ENCODE measurements around the gene TSTD2.
A peak's percentile ranks its signal among the peaks of the same experiment; 100 is the strongest.

The TSTD2 gene

DNA sequence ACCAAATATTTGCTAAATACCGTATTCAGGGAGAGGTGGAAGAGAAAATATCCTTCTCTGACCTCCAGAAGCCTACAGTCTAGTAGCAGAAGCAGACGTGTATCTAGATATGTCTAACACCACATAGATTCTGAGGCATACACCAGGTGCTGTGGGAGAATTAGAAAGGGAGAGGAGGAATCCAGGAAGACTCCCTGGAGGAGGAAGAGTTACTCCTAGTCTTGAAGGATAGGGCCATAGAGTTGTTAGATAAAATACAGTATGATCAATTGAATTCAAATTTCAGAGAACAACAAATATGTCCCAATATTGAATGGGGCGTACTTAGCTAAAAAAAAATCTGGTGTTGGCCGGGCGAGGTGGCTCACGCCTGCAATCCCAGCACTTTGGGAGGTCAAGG, 73.0 kb downstream of the TSTD2 start:
- no peak for DNase-seq

DNA sequence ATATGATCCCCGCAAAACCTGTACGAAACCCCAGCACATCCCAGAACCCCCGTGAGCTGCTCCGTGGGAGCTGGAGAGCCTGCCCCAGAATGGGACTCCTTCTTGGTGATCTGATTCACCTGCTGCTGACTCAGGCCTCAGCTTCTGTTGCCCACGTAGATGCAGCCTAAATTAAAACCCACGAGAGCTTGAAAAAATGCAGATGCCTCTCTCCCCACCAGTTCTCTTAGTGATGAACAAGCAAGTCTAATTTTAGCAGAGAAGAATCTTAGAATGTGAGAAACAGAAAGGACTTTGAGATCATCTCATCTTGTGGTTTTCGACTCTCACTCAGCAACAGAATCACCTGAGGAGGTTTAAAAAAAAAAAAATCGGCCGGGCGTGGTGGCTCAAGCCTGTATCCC, 74.1 kb downstream of the TSTD2 start:
- DNase-seq: no peak

DNA sequence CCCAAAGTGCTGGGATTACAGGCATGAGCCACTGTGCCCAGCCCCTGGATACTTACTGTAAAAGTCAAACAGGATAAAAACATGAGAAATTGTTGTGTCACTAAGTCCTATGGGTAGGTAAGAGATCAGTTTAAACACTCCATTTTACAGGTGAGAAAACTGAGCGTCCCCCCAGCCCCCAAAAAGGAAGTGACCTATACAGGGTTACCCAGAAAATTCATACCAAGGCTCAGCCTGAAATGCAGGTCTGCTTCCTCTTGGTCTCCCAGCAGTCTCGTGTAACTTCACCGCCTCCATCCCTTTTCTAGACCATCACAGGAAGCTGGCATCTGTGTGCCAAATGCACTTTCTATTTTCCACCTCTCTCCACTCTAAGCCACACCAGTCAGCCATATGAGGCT, 74.5 kb downstream of the TSTD2 start:
- no peak for DNase-seq

DNA sequence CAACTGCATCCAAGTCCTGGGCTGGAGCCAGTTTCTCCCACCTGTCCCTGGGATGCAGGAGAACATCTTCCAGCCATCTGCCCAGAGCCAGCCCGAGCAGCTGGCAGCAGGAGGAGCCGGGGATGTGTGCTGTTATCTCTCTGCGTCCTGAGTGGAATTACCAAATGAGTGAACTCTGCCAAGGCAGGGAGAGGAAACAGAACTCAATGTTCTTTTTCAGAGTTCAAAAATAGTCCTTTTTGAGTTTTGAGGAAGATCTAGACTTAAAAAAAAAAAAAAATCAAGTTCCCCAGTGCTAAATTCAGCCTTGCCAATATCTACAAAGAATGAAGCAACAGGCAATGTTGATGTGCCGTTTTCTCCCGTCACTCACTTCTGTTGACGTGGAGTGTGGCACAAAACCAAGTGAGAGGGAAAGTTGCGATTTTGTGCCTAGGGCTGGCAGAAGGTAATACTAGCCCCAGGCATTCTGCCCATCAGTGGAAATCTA, 75.5 kb downstream of the TSTD2 start:
- peak; percentile 67 for DNase-seq

DNA sequence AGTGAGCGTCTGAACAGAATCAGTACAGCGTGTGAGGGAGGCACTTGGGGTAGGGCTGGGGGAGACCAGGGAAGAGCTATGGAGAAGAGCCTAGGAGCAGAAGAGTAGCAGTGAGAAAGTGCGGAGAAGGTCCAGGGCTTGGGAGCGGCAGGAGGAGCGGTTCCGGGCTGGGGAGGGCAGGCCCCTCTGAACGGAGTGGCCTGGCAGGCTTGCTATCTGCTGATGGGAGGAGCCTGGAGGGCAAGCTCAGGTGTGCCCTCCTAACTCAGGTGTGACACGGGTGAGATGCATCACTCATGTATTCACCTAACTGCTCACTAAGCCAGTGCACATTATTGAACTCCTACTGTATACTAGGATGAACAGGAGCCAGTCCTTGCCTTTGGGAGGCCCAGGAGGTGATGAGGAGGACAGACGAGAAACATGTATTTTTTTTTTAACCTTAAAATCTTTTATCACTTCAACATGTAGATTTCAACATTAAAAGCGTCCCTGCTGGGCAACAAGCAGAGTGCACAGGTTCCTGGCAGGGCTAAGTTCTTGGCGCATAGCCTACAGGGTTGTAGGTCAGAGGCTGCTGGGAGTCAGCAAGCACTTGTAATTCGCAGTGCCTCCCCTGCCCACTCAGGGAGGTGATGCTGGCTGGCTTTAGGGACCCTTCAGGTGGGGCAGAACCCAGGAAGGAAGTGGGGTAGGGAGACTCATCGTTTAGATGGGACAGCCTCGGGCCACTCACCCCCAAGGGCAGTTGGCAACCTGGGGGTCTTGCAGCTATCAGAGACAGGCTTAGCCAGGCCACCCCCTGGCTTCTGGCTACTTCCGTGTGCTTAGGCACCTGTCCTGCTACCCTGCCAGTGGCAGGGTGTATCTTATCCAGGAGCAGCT, 76.2 kb downstream of the TSTD2 start:
- peak; percentile 21 for DNase-seq

DNA sequence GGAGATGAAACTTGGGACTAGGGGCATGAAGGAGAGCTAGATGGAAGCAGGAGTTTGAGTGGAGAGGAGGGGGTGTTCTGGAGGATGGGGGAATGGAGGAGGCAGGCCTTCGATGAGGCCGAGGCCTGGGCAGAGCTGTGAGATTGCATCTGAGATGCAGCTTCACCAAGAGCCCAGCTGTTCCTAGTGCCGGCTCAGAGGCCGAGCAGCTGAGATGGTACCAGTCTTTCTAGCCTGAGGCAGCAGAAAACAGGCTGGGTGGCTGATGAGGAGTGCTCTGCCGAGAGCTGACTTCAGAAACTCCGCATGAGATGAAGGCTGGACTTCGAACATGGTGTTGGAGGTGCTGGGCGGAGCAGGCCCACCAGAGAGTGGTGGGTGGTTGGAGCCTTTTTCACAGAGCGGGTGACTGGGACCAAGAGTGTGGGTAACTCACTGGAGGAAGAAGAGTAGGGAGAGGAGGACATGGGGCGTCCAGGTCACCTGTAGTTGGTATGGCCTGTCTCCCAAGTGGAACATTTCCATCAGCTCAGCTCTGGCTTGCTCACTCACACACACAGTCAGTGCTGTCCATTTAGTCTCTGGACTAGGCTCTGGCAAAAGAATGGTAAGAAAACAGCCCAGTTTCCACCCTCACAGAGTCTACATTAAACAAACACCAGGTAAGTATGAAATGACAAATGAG, 77.0 kb downstream of the TSTD2 start:
- no peak for DNase-seq

DNA sequence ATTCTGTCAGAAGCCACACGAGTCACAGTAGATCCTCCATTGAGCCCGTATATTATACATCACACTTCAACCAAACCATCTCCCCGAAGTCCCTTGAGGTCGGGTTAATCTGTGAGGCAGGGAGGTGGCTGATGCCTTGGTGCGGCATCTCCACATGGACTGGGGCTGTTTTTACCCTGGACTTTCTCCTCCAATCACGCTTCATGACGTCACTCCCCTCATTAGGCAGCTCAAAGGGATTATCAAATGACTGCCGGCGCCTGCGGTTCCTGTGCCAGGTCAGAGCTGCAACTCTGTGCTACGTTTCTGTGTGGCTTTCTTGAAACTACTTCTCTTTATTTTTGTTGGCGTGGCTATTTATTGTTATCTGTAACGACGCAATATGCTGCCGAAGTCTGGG, 78.0 kb downstream of the TSTD2 start:
- no peak for DNase-seq

DNA sequence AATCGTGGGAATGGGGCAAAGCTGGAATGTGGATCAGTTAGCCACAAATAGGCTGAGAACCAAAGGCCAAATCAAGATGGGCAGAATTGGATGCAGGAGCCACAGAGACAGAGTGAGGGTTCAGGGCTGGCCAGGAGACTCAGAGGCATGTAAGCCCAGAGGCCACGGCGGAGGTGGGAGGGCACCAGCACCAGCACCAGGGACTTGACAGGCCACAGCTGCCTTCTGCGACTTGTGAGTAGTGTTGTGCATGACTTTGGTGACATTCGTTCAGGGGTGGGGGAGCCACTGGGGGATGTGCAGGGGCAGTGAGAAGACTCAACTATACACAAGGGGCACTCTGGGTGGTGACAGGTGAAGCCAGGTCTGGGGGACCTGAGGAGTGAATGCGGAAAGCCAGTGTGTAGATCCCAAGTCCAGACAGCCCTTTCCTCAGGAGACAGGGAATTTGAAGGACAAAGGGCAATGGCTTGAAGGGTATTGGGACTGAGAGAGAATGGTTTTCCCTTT, 78.5 kb downstream of the TSTD2 start:
- DNase-seq: no peak

DNA sequence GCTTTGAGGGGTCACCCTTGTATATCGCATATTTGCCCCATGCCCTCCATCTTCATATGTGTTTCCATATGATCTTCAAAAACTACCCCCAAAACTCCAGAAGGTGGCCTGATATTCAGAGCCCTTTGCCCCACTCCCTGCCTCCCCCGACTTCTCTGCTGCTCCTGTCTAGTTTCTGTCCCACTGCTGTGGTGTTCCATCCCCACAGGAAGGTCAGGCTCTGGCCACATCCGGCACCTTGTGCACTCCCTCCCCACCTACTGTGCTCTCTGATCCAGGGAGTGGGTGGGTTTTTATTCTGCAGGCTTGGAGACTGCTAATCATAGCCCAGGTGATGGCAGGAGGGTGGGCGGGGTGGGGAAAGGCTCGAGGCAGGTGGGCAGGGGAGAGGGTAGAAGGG, 79.3 kb downstream of the TSTD2 start:
- no peak for DNase-seq

DNA sequence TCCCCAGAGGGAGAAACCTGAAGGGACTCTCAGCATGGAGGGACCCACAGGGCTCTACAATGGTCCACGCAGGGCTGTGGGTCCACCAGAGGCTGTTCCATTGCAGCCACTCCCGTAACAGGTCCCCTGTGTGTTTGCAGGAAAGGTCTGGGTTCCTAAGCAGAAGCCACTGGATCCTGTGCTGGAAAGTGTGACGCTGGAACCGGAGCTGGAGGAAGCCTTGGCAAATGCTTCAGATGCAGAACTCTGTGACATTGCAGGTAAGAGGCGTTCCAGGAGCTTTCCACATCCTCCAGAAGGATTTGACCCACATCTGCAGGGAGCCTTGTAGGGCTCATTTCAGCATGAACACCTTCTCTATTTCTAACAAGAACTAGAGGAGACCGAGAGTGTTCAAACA, 80.0 kb downstream of the TSTD2 start:
- DNase-seq: no peak

DNA sequence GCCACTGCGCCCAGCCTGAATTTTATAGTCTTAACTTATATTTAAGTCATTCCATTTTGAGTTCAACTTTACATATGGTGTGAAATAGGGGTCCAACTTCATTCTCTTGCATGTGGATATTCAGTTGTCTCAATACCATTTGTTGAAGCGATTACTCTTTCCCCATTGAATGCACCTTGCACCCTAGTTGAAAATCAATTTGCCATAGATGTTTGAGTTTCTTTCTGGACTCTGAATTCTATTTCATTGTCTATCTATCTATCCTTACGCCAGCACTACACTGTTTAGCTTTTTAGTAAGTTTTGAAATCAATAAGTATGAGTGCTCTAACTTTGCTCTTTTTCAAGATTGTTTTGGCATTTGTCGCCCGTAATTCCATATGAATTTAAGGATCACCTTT, 81.9 kb downstream of the TSTD2 start:
- no peak for DNase-seq

DNA sequence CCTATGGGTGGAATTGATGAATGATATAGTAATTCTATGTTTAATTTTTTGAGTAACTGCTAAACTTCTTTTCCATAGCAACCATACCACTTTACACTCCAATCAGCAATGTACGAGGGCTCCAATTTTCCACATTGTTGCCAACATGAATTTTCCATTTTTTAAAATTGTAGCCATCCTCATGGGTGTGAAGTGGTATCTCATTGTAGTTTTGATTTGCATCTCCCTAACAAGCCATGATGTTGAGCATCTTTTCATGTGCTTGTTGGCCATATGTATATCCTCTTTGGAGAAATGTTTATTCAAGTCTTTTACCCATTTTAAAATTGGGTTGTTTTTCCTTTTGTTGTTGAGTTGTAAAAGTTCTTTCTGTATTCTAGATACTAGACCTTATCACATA, 82.8 kb downstream of the TSTD2 start:
- DNase-seq: no peak

Measured in NCI-H2029 treated with DMSO at 0.1 percent for 48 hours (cell line).